CD4-positive, alpha-beta T cell treated with Interleukin-12 subunit alpha and Interleukin-12 subunit beta, for 1 hour (primary cell): Measurements from ENCODE around the gene PMM2.

Experiments used
- DNase-seq: peaks from one replicate; pipeline ENCODE4 v3.0.0-alpha.2; 2020

Gene PMM2

DNA sequence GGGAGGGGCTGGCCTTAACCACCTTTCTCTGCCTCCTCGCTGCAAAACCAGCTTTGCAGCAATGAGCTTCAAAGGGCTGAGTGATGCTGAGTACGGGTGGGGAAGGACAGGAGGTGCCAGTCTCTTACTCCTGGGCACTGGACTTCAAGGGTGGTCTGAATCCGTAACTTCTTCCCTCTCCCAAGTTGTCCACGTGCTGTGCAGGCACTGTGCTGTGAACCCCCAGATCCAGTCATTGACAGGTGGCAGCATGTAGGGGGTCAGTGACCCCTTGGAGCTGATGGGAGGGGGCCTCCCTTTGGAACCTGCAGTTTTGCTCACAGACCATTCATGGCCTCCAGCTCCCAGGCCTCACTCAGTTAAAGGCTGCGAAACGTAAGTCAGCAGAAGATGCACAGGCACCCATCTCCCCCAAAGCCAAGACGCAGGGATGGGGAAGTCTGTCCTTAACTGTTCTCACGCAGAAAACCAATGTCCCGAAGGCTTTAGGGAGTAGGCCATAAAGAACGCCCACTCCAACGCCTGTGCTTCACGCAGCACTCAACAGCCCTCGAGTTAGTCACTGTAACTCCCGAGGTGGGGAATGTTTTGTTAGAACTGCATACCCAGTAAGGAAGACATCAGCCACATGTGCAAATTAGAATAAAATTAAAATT lies 92.4 kb downstream of the PMM2 start:
- no peak for DNase-seq

DNA sequence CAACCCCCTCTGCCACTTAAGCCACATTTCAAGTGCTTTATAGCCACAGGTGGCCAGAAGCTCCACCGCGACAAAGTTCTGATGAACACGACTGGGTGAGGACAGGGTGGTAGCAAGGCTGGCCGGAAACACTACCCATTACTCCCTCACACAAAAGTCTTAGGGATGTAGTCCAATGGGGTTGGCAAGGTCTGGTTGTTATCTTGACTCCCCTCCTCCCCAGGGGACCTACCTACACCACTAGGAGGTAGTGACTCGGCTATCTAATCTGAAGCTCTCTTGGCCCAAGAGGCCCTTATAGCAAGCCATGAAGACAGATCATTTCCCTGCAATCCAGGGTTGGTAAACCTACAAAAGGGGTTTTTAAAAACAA lies 92.9 kb downstream of the PMM2 start:
- no peak for DNase-seq

DNA sequence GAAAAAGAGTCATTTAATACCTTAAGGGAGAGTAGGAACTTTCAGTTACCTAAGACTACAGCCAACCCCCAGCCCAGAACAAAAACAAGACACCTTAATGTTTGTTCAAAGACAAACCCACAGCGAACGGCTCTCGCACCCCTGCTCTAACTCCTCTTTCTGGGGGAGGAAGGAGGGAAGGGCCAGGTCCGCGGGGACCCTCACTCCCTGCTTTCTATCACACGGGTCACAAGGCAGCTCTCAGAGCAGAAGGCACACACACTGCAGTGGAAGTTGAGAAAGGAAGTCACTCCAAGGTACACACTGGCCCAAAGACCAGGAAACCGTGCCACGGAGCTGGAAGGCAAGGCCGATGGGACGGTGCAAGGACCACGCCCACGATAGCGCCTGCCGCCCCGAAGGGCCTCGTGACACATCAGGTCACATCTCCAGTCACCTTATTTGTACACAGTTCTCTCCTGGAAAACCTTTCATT lies 94.5 kb downstream of the PMM2 start:
- no peak for DNase-seq

DNA sequence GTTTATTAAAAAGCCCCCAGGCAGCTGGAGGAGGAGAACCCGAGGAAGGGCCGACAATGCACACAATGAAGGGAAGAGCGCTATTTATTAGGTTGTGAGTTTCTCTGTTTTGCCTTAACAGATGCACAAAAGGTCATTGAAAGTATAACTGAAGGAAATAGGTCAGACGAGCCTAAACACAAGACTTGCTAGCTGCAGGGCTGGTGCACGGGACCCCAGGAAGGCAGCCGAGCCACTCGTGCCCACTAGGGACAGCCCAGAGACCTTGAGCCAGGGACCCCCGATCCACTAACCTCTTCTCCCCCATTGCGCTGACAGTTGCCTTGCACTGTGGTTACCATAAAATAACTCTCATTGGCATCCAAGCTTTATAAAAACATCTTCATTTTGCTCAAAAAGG lies 95.8 kb downstream of the PMM2 start:
- no peak for DNase-seq

DNA sequence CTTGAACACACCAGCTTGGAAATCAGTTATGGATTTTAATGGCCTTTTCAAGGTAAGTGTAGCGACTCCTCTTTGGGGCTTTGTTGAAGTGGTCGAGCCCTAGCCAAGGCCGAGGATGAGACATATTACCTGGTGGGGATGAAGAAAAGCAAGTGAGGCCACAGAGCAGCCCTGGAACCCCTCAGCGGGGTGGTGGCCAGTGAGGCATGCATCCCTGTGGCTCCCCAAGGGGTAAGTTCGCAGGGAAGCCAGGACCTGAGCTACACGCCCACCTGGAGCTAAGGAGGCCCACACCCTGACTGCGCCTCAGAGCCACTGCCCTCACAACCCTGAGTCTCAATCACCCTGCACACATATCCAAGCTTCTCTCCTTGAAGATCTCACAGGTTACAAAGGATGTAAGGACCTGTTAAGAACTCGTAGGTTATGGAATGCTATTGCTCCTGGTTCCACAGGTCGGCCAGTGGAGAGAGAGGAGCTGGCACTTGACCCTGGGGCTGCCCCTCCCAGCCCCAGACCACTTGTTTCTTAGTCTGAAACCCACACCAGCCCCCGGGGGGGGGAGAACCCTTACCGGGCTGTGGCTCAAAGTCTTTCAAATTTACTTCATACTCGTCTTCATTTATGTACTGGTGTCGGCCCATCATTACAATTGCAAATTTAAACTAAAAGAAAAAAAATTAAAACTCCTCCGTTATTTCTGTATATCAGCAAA lies 96.5 kb downstream of the PMM2 start:
- DNase-seq = no peak

DNA sequence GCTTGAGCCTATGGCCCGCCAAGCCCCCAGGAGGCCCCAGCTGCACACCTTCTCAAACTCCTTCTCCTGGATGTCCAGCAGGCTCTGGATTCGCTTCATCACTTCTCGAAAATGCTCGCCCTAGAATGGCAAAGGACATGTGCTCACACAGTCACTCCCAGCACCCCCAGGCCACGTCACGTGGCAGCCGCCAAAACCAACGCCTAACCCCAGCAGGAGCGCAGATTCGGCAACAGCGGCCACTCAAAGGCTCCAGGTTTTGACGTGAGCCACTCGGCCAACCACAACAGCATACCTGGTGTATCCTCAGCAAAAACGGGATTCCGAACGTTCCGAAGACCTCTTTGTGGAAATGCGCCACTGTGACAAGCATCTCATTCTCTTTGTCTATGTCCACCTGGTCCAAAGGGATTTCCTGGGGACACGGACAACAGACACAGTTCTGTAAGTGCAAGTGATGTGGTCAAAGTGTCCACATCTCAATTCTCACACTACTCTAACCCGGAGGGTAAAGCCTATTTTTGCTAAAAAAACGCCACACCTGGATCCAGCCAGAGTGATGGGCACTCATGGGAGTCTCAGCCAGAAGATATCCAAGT lies 97.2 kb downstream of the PMM2 start:
- DNase-seq = no peak

DNA sequence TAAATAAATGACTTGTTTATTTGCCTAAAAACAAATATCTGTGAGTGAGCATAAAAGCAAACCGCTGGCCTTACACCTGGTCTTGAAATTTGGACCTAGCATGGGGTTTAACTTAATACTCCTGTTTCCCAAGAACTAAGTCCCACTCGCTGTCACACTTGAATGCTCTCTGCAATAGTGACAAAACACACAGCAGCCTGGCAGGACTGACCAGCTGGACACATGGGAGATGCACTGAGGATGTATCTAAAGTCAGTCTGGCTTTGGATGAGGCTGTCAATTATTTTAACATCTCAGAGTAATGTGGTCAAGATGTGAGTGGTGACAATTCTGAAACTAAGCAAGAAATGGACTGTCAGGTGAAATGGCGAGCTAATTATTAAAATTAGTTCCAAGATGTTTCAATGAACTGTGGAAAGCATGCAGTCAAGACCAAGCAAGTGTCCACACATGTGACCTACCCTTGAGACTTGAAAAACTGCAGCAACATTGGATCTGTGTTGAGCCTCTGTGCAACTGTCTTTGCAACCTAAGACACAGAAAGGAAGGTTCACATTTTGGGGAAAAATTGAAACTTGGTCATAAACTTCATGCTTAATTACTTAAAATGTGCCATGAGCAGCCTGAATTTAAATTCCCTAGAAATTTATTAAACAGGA lies 101.2 kb downstream of the PMM2 start:
- DNase-seq = no peak
